Kidney capillary endothelial cell (primary cell): ENCODE data around the gene MRTFA.
"Not testable (repeated sequence)": the region's sequence is repeated elsewhere in the genome, so short reads cannot be mapped to it uniquely, and the experiment has no call there.

Source experiments
- DNase-seq: peaks from one replicate; pipeline ENCODE4 v3.0.0-alpha.2; 2018; ENCODE audit warnings: low spot score

MRTFA gene

DNA sequence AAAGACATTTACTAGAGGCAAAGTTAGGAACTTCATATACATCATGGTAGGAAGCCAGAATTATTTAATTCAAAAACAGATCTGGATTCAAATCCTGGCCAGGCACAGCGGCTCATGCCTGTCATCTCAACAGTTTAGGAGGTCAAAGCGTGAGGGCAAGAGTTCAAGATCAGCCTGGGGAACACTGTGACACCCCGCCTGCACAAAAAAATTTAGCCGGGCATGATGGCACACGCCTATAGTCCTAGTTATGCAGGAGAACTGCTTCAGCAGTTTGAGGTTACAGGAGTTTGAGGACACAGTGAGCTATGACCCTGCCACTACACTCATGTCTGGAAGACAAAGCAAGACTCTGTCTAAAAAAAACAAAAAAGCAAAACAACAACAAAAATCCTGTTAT, 8.9 kb downstream of the MRTFA start:
- DNase-seq: no peak

DNA sequence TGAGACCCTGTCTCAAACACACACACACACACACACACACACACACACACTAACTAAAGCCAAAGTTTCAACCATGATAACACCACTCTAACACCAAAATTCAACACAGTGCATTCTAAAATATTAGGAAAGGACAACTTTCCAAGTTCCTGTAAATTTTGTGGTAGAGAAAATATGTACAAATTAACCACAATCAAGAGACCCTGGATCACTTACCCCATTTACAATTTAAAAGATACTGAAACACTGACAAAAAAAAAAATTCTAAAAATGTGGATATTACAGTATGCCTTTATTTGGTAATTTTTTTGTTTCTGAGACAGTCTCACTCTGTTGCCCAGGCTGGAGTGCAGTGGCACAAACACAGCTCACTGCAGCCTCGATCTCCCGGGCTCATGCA, 9.7 kb downstream of the MRTFA start:
- DNase-seq: no peak

DNA sequence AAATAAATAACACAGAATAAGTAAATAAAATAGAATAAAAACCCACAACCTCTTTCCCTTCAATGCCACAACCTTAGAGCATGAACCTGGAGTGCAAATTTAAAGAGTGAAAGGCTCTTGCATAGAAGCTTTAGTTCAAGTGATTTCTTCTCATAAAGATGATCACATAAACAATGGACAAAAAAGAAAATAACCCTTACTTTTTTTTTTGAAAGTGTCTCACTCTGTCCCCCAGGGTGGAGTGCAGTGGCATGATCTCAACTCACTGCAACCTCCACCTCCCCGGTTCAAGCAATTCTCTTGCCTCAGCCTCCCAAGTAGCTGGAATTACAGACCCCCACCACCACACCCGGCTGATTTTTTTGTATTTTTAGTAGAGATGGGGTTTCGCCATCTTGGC, 10.7 kb downstream of the MRTFA start:
- DNase-seq: not testable (repeated sequence)

DNA sequence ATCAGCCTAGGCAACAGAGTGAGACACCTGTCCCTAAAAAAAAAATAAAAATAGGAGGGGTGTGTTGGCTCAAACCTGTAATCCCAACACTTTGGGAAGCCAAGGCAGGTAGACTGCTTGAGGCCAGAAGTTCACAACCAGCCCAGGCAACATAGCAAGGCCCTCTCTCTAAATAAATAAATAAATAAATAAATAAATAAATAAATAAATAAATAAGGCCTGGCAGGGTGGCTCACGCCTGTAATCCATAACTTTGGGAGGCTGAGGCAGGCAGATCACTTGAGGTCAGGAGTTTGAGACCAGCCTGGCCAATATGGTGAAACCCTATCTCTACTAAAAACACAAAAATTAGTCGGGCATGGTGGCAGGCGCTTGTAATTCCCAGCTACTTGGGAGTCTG, 11.2 kb downstream of the MRTFA start:
- DNase-seq: not testable (repeated sequence)

DNA sequence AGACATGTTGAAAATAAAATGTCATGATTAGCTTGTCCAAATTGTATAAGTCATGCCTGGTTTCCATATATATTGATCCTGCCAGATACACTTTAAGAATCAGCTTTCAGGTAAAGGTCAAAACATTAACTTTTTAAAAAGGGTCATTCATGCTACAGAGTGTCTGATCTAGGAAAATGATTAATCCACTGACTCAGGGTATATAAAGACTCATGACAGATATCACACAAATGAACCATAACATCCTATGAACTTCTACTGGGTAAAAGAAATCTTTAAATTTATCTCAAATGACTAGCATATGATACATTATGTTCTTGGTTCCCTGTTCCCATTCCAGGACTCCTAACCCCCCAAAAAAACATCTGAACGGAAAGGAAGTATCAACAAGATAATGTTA, 11.7 kb downstream of the MRTFA start:
- DNase-seq: no peak

GRCh38 chr22:40621309-40622151, 15.0 kb downstream of the MRTFA start:
- no peak for DNase-seq

DNA sequence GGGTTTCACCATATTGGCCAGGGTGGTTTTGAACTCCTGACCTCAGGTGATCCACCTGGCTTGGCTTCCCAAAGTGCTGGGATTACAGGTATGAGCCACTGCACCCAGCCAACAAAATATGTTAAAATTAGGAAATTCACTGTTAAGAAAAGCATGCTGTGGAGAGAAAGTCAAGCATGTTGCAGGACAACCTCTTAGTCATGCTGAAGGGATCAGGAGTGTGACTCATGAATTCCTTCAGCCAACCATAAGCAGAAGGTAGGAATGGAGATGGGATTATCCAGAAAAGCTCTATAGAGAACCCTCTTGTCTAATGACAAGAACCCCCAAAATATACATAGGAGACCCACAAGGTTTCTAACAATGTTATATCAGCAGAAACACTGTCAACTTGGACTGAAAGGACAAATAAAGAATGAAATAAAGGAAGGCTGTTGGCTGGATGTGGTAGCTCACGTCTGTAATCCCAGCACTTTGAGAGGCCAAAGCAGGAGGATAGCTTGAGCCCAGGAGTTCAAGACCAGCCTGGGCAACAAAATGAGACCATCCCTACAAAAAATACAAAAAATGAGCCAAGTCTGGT, 16.0 kb downstream of the MRTFA start:
- DNase-seq: no peak

- no peak for DNase-seq
Measured at GRCh38 chr22:40618400-40618799, 18.1 kb downstream of the MRTFA start.

DNA sequence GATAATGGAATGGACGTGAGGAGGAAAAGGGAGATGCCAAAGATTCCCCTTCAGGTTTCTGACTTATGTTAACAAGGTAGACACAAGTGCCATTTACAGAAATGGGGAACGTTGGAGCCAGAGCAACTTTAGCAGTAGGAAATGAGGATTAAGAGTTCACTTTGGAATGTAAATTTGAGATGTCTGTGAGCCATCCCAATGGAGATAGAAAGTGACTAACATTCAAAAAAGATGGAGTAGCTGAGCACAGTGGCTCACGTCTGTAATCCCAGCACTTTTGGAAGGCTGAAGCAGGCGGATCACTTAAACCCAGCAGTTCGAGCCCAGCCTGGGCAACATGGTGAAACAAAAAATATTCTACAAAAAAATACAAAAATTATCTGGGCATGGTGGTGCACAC, 19.9 kb downstream of the MRTFA start:
- no peak for DNase-seq

DNA sequence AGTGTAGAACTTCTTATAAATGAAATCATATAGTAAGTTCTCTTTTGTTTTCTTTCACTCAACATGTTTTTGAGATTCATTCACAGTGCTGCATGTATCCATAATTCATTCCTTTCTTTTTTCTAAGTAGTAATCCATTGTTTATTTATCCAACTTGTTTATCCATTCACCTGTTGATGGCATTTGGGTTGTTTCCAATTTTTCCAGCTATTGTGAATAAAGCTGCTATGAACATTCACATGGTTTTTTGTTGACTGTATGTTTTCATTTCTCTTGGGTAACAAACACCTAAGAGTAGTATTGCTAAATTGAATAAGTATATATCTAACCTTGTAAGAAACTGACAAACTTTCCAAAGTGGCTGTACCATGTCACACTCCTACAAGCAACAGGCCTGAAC, 23.5 kb downstream of the MRTFA start:
- no peak for DNase-seq

- no peak for DNase-seq
Measured at GRCh38 chr22:40612291-40612751, 24.2 kb downstream of the MRTFA start.

DNA sequence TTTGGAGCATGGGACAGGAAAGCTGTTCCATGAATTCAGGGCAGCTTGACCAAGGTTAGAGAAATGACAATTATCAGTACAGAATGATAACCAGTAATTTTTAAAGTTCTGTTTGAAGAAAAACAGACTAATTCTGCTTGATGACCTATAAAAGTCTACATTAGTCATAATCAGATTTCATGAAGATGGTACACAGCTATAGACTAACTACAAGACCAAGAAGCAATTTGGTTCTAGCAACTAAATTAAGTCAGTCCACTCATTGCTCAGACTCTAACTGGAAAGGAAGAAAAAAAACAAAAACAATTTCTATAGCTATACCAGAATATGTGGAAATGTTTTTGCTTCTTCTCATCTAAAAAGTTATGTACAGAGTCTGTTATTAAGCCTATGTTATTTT, 24.9 kb downstream of the MRTFA start:
- no peak for DNase-seq

DNA sequence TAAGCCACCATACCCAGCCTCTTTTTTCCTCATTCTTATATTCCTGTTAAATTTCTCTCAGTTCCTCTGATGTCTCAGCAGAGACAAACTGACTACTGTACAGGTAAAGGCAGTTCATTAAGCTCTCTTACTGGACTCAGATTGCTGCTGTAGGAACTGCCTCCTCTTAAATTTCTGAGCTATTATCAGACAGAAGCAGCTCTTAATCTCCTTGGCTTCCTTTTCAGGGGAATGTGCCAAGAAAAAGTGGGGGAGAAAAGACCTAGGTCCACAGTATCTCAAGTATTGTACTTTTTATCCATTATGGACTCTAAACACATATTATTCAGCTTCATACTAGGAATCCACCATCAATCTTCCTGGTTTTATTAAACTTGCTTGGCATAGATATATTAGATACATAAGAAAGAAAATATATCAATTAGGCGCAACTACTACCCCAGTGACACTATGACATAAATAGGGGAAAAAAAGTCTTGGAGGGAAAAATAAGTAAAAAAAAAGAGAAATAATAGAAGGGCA, 26.1 kb downstream of the MRTFA start:
- no peak for DNase-seq

DNA sequence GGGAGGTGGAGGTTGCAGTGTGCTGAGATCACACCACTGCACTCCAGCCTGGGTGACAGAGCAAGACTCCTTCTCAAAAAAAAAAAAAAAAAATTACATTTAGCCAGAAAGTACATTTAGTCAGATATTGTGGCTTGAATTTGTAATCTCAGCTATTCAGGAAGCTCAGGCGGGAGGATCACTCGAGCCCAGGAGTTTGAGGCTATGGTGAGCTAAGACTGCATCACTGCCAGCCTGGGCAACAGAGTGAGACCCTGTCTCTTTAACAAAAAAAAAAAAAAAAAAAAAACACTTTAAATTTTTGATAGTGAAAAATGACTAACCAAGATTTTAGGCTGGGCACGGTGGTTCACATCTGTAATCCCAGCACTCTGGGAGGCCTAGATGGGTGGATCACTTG, 27.3 kb downstream of the MRTFA start:
- DNase-seq: no peak

- DNase-seq: no peak
Measured at GRCh38 chr22:40607506-40607905, 29.0 kb downstream of the MRTFA start.

DNA sequence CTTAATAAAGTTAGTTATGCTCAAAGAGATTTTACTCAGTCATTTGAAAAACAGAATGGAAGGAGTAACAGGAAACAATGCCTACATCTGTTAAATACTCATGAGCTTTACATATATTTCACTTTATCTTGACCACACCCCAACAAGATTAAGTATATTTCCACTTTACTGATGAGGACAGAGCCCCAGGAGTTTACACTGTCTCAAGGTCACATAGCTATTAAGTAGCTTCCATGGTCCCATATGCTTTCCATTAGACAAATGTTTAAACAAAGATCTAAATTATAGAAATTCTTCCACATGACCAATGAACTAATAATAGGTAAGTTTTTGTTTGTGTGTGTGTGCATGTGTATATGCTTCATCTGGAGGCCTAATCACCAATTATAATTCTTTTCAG, 30.2 kb downstream of the MRTFA start:
- no peak for DNase-seq

DNA sequence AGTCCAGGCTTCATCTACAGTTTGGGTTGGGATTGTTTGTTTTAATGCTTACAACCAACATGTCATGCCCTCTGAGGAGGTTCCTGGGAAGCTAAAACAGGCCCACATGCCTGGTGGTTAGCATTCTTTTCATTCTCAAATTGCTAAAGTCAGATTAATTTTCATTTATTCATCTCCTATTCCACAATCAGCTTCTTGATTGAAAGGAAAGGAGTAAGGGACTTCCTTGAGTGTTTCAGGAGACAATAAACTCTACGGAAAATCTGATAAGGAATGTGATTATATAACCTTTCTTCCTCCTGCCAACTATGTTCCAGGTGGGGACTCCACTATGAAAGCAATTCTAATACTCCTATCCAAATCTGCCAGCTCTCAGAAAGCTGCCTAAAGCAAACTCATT, 30.8 kb downstream of the MRTFA start:
- no peak for DNase-seq

DNA sequence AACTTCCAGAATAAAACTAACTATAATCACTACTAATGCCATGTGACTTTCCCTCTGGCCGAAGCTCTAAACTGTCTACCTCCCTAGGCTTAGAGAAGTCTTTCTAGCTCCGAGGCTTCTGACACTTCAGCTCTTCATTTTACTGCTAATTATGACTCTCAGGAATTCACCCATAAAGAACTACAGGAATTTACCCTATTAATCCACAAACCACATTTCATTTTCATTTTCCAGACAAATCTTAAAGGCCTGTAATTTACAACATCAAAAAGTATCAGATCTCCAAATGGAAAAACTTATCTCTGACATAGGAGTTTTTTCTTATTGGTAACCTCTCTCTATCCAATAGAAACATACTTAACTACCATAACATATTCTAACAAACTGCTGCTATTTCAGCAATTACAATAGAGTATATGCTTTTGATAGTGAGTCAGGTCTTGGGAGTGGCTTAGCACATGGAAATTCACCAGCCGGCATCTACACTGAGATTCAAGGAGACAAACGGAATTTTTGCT, 33.4 kb downstream of the MRTFA start:
- no peak for DNase-seq

DNA sequence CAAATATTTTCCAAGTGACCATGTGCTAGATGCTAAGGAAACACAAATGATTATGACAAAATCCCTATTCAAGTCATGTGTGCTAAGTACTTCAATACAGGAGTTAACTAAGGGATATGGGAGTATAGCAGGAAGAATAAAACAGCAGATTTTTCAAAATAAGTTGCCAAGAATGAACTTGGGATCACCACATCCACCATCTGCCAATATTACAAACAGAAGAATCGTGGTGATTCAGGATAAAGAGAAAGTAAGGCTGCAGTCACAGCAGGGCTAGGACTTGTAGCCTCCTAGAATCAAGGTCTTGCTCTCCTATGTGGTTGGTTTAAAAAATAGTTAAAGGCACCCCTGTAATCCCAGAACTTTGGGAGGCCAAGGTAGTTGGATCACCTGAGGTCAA, 34.3 kb downstream of the MRTFA start:
- DNase-seq: no peak

DNA sequence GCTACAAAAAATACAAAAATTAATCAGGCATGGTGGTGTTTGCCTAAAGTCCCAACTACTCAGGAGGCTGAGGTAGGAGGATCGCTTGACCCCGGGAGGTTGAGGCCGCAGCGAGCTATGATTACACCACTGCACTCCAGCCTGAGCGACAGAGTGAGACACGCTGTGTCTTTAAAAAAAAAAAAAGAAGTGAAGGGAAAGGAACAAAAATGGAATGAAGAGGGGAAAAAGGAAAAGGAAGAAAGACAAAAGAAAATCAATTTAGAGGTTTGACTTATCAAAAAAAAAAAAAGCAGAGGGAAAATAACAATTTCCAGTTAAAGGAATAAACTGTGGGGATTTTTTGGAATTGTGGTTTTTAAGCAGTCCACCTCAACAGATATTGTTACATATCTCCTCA, 36.8 kb downstream of the MRTFA start:
- no peak for DNase-seq

- not testable (repeated sequence) for DNase-seq
Measured at GRCh38 chr22:40598712-40599111, 37.8 kb downstream of the MRTFA start.

- DNase-seq: no peak
Measured at GRCh38 chr22:40597526-40598430, 38.7 kb downstream of the MRTFA start.
